Loucy (cell line): ENCODE measurements around the gene NHP2.

Source experiments
- CTCF ChIP-seq: fragments of 200-600 bp; sonication (generic); conservative IDR thresholded peaks from 2 replicates; pipeline ENCODE4 v1.5.1; 2014; ENCODE audit warnings: mild to moderate bottlenecking, antibody characterized with exemption, low read length
- EZH2phosphoT487 ChIP-seq: fragments of 200-600 bp; IDR thresholded peaks from 2 replicates; pipeline ENCODE4 v1.6.1; 2018; ENCODE audit warnings: antibody characterized with exemption, mild to moderate bottlenecking, moderate library complexity, borderline replicate concordance

DNA sequence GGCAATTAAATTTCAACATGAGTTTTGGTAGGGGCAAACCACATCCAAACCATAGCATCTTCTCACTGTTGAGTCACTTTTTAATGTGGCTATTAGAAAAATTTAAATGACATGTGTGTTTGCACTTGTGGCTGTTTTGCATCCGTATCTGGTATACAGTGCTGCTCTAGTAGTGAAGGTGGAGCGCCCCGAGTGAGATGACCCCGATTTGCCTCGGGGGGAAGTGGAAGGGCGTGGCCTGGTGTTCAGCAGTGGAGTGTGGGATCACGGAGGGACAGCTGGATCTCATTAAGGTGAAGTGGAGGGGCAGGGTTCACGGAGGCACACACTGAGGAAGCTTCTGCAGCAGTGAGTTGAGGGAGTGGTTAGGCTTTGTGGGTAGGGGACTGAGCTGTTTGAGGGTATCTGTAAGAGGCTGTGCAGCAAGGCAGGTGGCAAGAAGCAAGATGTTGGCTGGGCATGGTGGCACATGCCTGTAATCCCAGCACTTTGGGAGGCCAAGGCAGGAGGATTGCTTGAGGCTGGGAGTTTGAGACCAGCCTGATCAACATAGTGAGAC, 39.6 kb upstream of the NHP2 start:
- TF ChIP-seq CTCF (no peak), EZH2phosphoT487 (no peak)
